ENCODE measurements around the gene BBS1. TPM values are rescaled to one million over a fixed set of nuclear protein-coding genes. Genes with fewer than 3 reads are reported as not detected.

BBS1 gene
- total RNA-seq, 1 donor from 2014 or later, result 41.4 TPM

DNA sequence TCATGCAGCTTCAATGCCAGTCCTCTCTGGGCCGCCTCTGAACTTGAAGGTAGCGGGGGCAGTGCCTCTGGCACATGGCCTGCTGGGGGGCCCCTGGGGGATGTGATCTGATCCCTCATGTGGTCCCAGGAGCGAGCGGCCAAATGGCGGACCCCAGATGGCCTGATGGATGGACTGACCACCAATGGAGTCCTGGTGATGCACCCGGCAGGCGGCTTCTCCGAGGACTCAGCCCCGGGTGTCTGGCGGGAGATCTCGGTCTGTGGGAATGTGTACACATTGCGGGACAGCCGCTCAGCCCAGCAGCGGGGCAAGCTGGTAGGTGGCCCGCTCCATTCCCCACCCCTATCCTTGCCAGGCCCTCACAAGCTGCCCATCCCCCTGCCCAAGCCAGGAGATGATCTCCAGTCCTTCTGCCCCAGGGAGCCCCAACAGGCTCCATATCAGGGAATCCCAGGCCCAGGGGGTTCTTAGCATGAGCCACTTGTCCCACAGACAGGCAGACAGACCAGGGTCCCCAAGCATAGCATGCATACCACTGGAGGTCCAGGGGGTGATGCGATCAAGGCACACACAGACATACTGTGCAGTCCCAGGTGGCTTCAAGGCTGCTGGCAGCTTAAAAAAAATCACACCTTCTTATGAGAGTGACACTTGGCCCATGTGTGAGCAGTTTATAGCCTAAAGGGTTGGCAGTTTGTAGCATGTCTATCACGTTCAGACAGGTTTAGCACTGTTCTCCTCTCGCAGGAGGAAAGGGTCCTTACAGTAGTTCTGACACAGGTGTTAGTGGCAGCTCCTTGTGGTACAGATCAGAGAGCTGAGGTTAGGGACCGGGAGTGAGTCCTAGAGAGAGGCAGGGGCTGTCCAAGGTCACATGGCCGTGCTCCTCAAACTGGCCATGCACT lies 36.6 kb upstream of the BBS1 start:
- no peak for DNase-seq
- intact Hi-C loops (cut with DNase I), result no loop called here
- TF ChIP-seq, protein P1, sequence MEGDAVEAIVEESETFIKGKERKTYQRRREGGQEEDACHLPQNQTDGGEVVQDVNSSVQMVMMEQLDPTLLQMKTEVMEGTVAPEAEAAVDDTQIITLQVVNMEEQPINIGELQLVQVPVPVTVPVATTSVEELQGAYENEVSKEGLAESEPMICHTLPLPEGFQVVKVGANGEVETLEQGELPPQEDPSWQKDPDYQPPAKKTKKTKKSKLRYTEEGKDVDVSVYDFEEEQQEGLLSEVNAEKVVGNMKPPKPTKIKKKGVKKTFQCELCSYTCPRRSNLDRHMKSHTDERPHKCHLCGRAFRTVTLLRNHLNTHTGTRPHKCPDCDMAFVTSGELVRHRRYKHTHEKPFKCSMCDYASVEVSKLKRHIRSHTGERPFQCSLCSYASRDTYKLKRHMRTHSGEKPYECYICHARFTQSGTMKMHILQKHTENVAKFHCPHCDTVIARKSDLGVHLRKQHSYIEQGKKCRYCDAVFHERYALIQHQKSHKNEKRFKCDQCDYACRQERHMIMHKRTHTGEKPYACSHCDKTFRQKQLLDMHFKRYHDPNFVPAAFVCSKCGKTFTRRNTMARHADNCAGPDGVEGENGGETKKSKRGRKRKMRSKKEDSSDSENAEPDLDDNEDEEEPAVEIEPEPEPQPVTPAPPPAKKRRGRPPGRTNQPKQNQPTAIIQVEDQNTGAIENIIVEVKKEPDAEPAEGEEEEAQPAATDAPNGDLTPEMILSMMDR (IDR thresholded peaks at IDR 0.05), result no peak
- Histone ChIP-seq H3K4me1 (peaks cover 2% of the 10 kb centered on the region), H3K9me3 (no peaks in the 10 kb centered on the region), H3K4me3 (no peak overlapping the region), H3K27ac (no peak overlapping the region), H3K27me3 (ENCODE audit: low read depth) (no peaks in the 10 kb centered on the region), H3K36me3 (peaks cover 53% of the 10 kb centered on the region)
- ATAC-seq, result no peak

GRCh38 chr11:66475349-66476172 lies 34.9 kb upstream of the BBS1 start:
- intact Hi-C loops (cut with DNase I), result no loop called here
- TF ChIP-seq, protein P1 (IDR thresholded peaks at IDR 0.05), result no peak
- no peak for ATAC-seq
- Histone ChIP-seq H3K27ac (no peak overlapping the region), H3K4me1 (peaks cover 9% of the 10 kb centered on the region), H3K4me3 (no peak overlapping the region), H3K27me3 (ENCODE audit: low read depth) (no peaks in the 10 kb centered on the region), H3K9me3 (no peaks in the 10 kb centered on the region), H3K36me3 (peaks cover 50% of the 10 kb centered on the region)
- no peak for DNase-seq

GRCh38 chr11:66476173-66476840 lies 34.1 kb upstream of the BBS1 start:
- peaks cover 46% of the 10 kb centered on the region for H3K36me3 ChIP-seq
- H3K27ac ChIP-seq, result no peak overlapping the region
- intact Hi-C loops (cut with DNase I), result no loop called here
- H3K4me1 ChIP-seq, result peaks cover 17% of the 10 kb centered on the region
- no peak for ATAC-seq
- no peaks in the 10 kb centered on the region for H3K9me3 ChIP-seq
- TF ChIP-seq, protein P1 (IDR thresholded peaks at IDR 0.05), result no peak
- no peak overlapping the region for H3K4me3 ChIP-seq
- no peak for DNase-seq
- no peaks in the 10 kb centered on the region for H3K27me3 ChIP-seq (ENCODE audit: low read depth)

- ATAC-seq (no peak), DNase-seq (no peak)
- intact Hi-C loops (cut with DNase I), result no loop called here
- TF ChIP-seq, protein P1 (IDR thresholded peaks at IDR 0.05), result no peak
- Histone ChIP-seq H3K4me1 (peaks cover 17% of the 10 kb centered on the region), H3K9me3 (no peaks in the 10 kb centered on the region), H3K27ac (no peak overlapping the region), H3K27me3 (ENCODE audit: low read depth) (no peaks in the 10 kb centered on the region), H3K36me3 (peaks cover 42% of the 10 kb centered on the region), H3K4me3 (no peak overlapping the region)
Observed at GRCh38 chr11:66476841-66477251, 33.6 kb upstream of the BBS1 start.
